ENCODE measurements around the gene FAM120AOS.

DNA sequence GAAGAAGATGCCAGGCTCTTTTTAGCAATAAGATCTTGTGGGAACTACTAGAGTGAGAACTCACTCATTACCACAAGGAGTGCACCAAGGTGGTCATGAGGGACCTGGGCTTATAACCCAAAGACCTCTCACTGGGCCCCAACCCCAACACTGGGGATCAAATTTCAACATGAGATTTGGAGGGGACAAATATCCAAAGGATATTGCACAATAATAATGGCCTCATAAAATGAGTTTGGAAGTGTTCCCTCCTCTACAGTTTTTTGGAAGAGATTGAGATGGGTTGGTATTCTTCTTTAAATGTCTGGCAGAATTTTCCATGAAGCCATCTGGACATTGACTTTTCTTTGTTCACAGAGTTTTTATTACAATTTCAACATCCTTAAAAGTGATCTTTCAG, 39.9 kb downstream of the FAM120AOS start:
- TF ChIP-seq, protein P1, sequence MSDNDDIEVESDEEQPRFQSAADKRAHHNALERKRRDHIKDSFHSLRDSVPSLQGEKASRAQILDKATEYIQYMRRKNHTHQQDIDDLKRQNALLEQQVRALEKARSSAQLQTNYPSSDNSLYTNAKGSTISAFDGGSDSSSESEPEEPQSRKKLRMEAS (IDR thresholded peaks at IDR 0.05) = no peak
- no peak for TF ChIP-seq JUN (IDR thresholded peaks at IDR 0.05; ENCODE audit: low read depth, low read length)
- TF ChIP-seq TCF12 (IDR thresholded peaks at IDR 0.05; ENCODE audit: low read depth, low read length) = no peak
- TF ChIP-seq, protein P2, sequence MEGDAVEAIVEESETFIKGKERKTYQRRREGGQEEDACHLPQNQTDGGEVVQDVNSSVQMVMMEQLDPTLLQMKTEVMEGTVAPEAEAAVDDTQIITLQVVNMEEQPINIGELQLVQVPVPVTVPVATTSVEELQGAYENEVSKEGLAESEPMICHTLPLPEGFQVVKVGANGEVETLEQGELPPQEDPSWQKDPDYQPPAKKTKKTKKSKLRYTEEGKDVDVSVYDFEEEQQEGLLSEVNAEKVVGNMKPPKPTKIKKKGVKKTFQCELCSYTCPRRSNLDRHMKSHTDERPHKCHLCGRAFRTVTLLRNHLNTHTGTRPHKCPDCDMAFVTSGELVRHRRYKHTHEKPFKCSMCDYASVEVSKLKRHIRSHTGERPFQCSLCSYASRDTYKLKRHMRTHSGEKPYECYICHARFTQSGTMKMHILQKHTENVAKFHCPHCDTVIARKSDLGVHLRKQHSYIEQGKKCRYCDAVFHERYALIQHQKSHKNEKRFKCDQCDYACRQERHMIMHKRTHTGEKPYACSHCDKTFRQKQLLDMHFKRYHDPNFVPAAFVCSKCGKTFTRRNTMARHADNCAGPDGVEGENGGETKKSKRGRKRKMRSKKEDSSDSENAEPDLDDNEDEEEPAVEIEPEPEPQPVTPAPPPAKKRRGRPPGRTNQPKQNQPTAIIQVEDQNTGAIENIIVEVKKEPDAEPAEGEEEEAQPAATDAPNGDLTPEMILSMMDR (IDR thresholded peaks at IDR 0.05; ENCODE audit: control extremely low read depth in 1 of 3, insufficient read depth in 1 of 3, low read depth in 1 of 3, low read length in 3 of 3) = no peak
- TF ChIP-seq EGR1 (IDR thresholded peaks at IDR 0.05; ENCODE audit: borderline replicate concordance, low read depth, low read length) = no peak
- no peak for TF ChIP-seq EZH2 (IDR thresholded peaks at IDR 0.05; ENCODE audit: low read depth, low read length, severe bottlenecking)
- TF ChIP-seq NRF1 (IDR thresholded peaks at IDR 0.05; ENCODE audit: low read depth, low read length) = no peak
- TF ChIP-seq RNF2 (IDR thresholded peaks at IDR 0.05; ENCODE audit: borderline replicate concordance, low read depth, low read length, missing control alignments, poor library complexity, severe bottlenecking) = no peak
- TF ChIP-seq RFX5 (IDR thresholded peaks at IDR 0.05; ENCODE audit: borderline replicate concordance, low read depth, low read length) = no peak
- no peak for TF ChIP-seq BRCA1 (IDR thresholded peaks at IDR 0.05; ENCODE audit: low read depth, low read length)
- no peak for TF ChIP-seq KDM1A (IDR thresholded peaks at IDR 0.05; ENCODE audit: borderline replicate concordance, low read length)
